Uterus (tissue), 2 donors: ENCODE measurements around the gene CNOT4.

Experiments
- CTCF ChIP-seq, 4 experiments: fragments of 200-600 bp in 2 of 4; fragments of 450-650 bp in 2 of 4; sonication (generic) in 2 of 4; IDR thresholded peaks; one replicate each; pipeline ENCODE4 v1.5.1; 2016 to 2019; ENCODE audit warnings: antibody characterized with exemption in 4 of 4, mild to moderate bottlenecking in 2 of 4, moderate library complexity in 1 of 4
- POLR2A ChIP-seq, 2 donors: fragments of 450-650 bp; IDR thresholded peaks; one replicate each; pipeline ENCODE4 v1.6.1; 2016; ENCODE audit warnings: antibody characterized with exemption in 2 of 2, mild to moderate bottlenecking in 1 of 2, moderate library complexity in 1 of 2

GRCh38 chr7:135349746-135350145, 160.2 kb downstream of the CNOT4 start:
- TF ChIP-seq CTCF (IDR thresholded peaks at IDR 0.05) (no peak), POLR2A (IDR thresholded peaks at IDR 0.05) (no peak)
